GM18858 (cell line): ENCODE measurements around the gene CD63.

Experiments used
- ATAC-seq: cut with Tn5 transposase; IDR thresholded peaks from one replicate; pipeline ENCODE4 v1.9.1; 2021; ENCODE audit not compliant: unreplicated experiment

CD63 gene

DNA sequence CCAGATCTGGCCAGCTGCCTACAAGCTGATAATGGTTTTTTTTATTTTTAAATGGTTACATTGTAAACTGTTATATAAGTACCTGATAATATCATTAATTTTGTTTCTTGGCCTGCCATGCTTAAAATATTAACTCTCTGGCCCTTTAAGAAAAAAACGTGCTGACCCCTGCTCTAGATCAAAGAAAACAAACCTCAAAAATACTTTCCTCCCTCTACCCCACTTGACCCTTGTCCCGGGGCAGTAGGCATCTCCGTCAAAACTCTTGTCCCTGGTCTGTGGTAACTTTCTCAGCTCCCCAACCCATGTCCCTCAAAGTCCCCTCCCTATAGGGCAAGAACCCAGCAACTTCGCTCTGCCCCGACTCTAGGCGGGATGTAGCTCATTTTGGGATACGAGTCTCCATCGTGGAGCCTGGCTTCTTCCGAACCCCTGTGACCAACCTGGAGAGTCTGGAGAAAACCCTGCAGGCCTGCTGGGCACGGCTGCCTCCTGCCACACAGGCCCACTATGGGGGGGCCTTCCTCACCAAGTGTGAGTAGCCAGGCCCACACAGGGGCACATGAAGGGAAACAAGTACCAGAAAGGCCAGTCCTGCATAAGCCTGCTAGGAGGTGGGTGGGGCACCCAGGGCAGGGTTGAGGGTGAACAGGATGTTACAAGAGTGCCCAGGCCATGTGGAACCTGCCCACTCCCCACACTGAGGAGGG is 5.1 kb downstream of the CD63 start:
- no peak for ATAC-seq

DNA sequence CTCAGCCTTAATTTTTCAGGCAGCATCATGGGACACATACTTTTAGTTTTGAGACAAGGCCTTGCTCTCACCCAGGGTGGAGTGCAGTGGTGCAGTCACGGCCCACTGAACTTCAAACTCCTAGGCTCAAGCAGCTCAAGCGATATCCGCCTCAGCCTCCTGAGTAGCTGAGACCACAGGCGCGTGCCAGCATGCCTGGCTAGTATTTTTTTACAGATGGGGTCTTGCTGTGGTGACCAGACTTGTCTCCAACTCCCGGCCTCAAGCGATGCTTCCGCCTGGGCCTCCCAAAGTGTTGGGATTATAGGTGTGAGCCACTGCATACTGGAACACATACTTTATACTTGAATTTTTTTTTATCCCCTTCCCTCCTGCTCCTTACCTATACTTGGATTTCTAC is 5.9 kb downstream of the CD63 start:
- ATAC-seq = no peak

DNA sequence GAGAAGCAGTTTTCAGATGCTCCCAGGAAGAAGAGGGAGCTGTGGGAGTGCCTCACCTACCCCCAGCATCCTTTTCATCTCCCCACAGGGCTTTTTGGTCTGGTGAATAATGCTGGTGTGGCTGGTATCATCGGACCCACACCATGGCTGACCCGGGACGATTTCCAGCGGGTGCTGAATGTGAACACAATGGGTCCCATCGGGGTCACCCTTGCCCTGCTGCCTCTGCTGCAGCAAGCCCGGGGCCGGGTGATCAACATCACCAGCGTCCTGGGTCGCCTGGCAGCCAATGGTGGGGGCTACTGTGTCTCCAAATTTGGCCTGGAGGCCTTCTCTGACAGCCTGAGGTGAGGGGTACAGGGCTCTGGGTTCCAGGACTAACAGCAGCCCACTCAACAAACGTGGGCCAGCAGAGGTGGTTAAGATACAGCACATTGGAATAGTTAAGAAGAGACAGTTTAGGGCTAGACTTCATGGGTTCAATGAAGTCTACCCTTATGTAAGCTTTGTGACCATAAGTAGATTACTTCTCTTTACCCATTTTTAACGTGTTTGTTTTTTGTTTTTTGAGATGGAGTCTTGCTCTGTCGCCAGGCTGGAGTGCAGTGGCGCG is 7.1 kb downstream of the CD63 start:
- ATAC-seq = no peak

DNA sequence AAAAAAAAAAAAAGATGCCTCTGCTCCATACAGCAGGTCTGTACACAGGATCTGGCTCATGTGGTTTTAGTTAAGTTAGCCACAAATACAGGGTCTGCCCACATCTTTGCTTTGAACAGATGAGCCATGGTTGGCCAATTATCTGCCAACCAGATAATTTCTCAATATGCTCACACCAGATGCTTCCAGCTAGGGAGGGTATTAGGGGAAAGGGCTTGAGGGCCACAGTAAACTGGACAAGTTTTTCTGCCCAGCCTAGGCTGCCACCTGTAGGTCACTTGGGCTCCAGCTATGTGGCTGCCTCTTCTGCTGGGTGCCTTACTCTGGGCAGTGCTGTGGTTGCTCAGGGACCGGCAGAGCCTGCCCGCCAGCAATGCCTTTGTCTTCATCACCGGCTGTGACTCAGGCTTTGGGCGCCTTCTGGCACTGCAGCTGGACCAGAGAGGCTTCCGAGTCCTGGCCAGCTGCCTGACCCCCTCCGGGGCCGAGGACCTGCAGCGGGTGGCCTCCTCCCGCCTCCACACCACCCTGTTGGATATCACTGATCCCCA is 7.8 kb downstream of the CD63 start:
- ATAC-seq = no peak

DNA sequence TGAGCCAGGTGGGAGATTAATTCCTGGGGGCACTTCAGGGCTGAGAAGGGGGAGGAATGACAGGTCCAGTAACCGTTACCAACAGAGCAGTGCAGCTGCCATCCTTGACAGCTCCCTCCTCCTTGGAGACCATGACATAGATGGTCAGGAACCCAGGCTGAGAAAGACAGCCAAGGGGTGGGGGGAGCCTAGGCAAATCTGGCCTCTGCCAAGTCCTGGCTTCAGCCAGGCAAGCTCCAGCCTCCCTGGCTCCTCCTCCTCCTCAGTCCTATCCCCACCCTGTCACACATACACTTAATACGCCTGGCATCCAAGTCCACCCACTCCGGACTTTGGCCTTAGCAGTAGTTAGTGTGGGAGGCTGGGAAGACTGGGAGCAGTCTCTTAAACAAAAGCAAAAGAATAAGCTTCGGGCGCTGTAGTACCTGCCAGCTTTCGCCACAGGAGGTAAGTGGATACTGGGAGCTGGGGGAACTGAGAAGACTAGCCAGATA is 8.7 kb downstream of the CD63 start, which contains the start of gene RDH5:
Gene RDH5, plus strand, starts transcription at position 323 of the 494 bp plus-strand sequence. CDS start 792 bp downstream, outside the sequence.
- ATAC-seq = no peak

DNA sequence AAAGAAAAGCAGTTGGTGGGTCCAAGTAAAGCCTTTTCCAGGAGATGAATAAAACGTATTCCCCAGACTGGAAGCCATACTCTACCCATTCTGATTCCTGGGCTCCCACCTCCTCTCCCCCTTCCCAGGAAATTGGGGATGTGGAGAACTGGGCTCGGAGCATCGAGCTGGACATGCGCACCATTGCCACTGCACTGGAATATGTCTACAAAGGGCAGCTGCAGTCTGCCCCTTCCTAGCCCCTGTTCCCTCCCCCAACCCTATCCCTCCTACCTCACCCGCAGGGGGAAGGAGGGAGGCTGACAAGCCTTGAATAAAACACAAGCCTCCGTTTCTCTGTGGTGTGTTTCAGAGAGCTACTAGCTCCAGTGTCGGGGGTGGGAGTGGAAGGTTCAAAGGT is 9.4 kb downstream of the CD63 start:
- ATAC-seq = no peak

DNA sequence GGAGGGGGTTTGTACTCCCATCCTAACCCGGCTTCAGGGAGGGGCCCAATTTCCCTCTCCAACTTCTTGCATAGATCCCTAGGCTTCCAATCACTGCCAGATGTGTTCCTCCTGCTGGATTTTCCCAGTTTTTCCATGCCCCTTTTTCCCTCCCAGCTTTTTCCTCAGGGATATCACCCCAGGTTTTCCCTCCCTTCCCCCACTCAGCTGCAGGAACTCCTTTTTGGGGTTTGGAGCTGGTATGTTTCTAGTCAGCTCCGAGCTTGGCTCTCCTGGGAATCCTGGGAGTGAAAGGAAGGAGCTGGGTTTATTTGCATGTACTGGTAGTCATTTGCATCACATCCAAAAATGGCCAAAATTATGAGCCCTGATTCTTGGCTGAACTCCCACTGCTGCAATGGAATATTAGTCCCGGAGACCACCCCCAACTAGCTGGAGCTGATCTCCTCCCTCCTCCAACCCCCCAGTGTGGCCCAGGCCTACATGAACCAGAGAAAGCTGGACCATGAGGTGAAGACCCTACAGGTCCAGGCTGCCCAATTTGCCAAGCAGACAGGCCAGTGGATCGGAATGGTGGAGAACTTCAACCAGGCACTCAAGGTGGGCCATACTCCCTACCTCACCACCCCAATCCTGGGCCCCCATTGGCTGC is 10.1 kb downstream of the CD63 start:
- ATAC-seq = no peak

DNA sequence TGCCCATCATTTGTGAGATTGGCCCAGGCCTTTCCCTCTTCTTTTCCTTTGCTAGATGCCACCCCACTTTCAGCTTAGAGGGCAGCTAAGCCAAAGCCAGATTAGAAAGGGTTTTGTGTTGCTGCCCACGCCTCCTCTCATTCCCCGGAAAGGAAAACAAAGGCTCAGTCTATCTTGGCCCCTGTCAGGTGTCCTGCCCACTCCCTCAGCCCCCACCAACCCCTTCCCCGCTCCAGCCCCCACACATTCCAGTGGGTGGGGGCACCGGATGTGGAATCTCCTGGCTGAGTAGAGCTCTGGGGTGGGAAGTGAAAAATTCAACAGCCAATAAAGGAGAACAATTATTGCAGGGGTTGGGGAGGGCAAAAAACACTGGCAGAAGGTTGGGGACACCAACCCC is 10.8 kb downstream of the CD63 start:
- ATAC-seq = no peak

DNA sequence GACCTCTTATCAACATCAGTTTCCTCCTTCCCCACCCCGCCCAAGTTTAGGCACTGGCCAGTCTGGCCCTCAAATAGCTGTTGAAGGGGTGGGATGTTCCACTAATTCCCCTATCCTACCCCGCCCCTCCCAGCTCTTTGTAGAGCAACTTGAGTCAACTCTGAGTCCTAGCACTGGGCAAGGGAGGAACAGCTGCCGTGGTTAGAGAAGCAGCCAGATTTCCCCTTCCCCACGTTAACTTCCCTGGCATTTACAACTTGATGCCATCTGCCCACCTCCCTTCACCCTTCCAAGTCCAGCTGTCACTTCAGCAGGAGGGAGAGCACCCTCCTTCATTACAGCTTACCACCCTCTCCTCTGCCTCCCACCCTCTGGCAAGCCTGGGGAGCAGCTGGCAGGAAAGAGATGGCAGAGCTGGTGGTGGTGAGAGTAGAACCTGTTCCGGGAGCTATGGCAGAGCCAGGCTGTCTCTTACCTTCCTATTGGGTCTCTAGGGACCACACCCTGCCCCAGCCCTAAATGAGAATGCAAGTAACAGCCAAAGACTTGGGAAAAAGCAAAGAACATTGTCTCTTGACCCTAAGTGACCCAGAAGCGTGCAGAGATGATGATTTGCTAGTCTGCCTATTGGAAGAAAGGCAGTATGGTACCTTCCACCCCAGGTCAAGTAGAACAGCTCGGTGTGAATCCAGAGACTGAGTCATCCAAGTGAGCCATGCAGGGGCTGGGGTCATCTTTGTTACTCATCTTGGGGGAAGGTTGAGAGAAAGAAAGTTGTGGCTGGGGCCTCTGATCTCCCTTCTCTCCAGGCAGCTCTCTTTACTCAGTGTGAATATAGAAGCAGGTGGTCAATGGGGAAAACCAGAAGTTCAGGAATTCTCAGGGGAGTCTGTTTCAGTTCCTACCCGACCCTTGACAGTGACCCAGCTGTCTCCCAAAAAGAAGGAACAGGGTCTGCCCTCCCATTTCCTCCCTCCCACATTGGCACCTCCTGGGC is 11.5 kb downstream of the CD63 start:
- ATAC-seq = no peak

DNA sequence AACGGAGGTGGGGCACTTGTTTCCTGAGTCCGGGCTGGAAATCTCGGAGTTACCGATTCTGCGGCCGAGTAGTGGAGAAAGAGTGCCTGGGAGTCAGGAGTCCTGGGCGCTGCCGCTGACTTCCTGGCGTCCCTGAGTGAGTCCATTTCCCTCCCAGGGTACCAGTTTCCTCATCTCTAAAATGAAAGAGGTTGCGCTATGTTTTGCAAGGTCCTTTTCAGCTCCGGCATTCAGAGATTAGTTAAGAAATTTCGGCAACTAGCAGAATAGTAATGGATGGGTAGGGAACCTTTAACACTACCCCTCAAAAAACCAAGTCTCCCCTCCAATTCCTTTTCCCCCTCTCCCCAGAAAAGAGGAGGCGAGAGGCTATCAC is 12.2 kb downstream of the CD63 start:
- no peak for ATAC-seq

DNA sequence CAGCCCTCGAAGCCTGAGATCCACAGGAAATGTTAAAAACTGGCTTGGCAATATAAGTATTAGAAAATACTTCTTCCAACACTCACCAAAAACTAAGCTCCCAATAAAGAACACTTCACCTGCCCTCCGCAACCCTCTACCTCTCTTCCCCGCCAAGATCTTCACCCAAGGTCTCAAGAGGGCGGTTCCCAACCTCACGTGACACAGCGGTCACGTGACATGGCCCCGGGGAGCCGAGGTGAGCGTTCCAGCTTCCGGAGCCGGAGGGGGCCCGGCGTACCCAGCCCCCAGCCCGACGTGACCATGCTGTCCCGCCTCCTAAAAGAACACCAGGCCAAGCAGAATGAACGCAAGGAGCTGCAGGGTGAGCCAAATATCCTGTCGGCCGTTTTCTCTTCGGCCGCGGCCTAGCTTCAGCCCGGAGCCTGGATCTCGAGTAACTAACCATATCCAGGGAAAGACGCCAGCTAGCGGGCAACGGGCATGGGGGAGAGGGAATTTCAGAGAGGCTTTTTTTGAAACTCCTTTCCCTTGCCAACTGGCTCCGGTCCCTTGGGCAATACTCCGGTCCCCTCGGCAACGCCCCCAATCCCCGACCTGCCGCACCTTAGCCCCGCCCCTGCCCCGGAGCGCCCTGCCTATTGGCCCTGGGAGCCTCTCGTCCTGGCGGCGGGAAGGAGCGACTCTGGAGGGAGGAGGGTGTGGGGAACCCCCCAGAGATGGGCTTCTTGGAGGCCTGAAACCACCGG is 12.8 kb downstream of the CD63 start, which contains the start of gene BLOC1S1:
Gene BLOC1S1, plus strand, starts transcription at position 214 of the 749 bp plus-strand sequence. Its CDS starts 6 bp downstream, at position 220.
- peak; percentile 79 for ATAC-seq

DNA sequence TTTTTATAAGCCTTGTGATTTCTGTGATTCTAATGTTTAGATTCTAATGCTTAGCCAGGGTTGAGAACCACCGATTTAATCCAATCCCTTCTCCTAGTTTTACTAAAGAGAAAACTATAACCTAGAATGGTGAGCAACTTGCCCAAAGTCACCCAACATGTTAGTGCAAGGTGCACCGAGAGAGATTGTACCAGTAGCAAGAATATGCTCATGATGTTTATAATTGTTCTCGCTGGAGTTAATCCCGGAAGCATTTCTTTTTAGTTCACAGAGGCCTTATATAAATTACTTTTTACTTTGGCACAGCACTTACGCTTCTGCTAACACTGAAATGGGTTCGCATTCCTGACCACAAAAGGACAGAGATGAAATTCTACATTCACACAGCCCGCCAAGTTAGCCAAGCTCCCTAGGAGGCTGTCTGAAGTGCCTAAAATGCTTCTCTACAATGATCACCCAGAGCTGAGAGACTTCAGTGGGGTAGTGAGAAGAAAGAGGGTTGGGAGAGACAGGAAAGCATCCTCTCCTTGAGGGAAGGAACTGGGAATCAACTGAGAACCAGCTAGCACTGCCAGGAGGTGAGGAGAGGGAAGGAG is 13.5 kb downstream of the CD63 start:
- ATAC-seq = no peak

DNA sequence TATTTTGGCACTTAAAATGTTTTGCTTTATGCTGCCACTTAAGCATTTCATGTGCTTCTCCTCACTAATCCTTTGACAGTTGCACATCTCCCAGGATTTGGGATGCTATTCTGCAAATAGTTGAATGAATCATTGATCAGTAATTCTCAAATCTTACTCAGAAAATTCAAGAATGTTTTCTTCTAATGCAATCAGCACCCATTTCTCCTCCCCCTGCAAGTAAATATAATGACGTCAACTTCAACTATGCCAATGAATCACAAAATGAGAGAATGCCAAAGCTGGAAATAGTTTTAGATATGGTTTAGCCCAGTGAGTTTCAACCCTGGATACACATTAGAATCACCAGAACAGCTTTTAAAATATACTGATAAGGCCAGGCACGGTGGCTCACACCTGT is 15.1 kb downstream of the CD63 start:
- no peak for ATAC-seq

DNA sequence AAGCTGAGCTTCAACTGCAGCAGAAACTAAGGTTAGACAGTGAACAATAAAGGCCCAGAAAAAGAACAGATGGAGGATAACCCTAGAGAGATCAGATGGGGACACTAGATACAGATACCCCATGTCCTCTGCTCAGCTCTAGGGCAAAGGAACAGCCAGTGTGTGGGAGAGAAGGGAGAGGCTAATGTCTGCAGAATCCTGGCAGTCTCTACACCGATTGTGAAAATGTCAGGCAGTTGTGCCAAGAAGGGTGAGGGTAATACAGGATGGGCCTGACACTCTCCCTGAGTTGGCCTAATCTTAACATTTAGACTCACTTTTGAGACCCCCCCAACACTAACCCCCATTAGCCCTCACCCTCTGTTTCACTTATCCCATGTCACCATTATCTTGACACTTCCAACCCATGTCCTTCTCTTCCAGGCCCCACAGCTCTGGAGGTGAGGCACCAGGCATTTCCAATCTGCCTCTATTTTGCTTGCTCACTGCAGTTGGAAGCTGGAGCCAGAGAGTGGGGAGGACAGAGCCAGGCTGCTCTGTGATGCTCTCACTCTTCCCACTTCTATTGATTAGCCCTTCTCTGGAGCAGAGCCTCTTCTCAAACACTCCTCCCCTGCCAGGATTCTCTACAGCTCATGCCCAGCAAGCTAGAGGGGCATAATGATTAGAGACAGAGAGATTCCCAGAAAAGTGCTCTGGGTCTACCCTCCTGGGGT is 16.0 kb downstream of the CD63 start:
- ATAC-seq = no peak

DNA sequence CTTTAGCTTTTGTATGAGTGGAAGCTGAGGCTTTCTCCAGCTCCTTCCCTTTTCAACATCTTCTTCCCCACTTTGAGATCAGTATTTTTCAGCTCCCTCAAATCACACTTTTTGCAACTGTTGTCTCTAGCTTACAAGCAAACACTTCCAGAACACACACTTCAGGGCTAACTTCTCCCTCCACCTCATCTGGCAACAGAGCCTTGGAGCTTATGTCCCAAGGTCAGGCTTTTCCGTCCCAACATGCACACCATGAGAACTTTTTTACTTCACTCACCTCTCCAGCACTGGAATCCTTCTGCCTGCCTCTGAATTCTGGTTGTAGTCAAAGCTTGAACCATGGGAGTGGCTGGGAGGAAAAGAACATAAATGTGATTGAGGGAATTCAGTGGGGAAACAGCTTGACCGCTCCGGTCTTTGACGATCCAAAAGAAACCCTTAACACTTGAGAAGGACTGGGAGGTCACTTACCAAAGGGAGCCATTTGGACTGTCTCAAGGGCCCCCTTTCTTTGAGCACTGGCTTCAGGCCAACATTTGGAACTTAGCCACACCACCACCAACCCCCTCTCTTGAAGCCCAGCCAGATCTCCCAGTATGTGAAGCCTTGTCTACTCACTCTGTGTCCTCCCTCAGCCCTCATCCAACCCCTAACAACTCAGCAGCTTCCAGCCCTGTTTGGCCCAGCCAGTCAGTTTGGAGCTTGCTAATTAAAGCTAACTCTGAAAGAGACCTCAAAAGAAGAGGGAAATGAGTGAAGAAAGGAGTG is 16.8 kb downstream of the CD63 start:
- ATAC-seq = no peak

DNA sequence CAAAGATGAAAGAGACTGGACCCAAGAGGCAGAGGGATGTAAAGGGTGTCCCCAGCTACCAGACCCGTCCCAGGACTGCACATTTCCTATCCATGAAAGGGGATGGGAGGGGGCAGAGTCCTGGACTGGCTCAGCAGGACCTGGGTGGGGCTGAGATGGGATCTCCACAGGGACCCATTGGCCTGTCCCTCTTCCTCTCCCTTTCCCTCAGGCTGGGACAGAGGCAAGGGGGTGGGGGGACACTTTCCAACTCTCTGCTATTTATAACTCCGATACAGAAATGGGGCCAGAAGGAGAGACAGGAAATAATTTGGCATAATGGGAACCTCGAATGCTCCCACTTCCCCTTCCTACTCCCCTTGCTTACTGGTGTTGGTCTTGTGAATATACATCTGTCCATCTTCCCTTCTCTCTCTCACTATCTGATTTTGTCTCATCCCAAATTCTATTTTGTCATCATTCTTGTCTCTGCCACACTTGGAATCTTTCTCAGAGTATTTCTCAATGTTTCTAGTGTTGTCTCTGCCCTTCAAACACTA is 20.0 kb downstream of the CD63 start:
- ATAC-seq = no peak

DNA sequence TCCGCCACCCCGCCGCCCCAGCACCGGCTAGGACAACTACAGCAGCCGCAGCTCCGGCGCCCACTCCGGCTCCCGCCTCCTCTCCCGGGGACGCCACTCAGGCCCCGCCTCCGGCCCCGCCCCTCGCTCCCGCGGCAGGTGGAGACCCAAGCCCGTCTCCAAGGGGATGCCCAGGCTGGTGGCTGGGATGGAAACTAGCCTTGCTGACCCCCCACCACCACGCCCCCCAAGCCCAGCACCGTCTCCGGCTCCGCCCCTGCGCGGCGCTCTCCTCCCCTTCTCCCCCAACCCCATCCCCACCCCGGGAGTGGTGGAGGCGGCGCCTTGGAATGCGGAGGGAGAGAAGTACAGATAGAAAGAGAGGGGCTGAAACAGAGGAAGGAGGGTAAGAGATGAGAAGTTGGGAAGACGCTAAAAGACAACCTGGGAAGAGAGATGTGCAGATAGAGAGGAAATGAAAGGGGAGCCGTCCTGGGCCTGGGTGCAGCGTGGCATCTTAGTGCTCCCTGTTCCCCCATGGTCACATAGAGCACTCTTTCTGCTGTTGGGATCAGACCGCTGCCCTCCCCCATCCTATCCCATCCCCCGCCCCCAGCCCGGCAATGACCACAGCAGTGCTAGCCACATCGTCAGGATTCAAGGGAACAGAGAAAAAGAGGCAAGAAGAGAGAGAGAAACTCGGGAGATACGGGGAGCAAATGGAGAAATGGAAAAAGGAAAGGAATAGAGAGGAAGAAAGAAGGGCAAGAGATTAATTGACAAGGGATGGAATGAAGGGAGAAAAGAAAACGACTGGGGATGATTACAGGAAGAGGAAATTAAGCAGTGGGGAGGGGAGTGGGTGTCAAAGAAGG is 20.7 kb downstream of the CD63 start, which contains the start of gene ITGA7:
Gene ITGA7, minus strand, starts transcription at position 64 of the 854 bp plus-strand sequence. CDS start 222 bp downstream, outside the sequence.
- no peak for ATAC-seq
